Left lung (tissue), 10 donors: ENCODE results near the gene SYNE3. TPM values are rescaled to one million over a fixed set of nuclear protein-coding genes. Genes with fewer than 3 reads are reported as not detected.

Experiments
- ATAC-seq: fragments of 200-7000 bp; cut with Tn5 transposase; one replicate; pipeline ENCODE4 v1.9.1; 2020; ENCODE audit warnings: moderate library complexity
- DNase-seq, 4 donors: peaks; one replicate each; pipeline ENCODE4 v3.0.0-alpha.2; 2013 to 2020
- H3K27ac ChIP-seq, 2 donors: fragments of 200-600 bp; sonication (generic) in 1 of 2; one replicate each; pipeline versions ENCODE4 v1.5.0 to v1.8.0; 2020 to 2021
- H3K27me3 ChIP-seq, 2 donors: fragments of 200-600 bp; sonication (generic) in 1 of 2; one replicate each; pipeline versions ENCODE4 v1.5.0 to v1.8.0; 2020 to 2021
- H3K36me3 ChIP-seq, 2 donors: fragments of 200-600 bp; sonication (generic) in 1 of 2; one replicate each; pipeline versions ENCODE4 v1.5.0 to v1.8.0; 2020 to 2021
- H3K4me1 ChIP-seq, 2 donors: fragments of 200-600 bp; one replicate each; pipeline ENCODE4 v1.8.0; 2021
- H3K4me3 ChIP-seq, 2 donors: fragments of 200-600 bp; sonication (generic) in 1 of 2; one replicate each; pipeline versions ENCODE4 v1.5.0 to v1.8.0; 2020 to 2021; ENCODE audit warnings: mild to moderate bottlenecking in 1 of 2
- H3K9me3 ChIP-seq, 2 donors: fragments of 200-600 bp; sonication (generic) in 1 of 2; one replicate each; pipeline versions ENCODE4 v1.5.0 to v1.8.0; 2020 to 2021
- CTCF ChIP-seq, 2 donors: fragments of 200-600 bp; sonication (generic) in 1 of 2; IDR thresholded peaks; one replicate each; pipeline versions ENCODE4 v1.5.0 to v1.8.0; 2021; ENCODE audit warnings: antibody characterized with exemption in 2 of 2
- intact Hi-C, 2 donors: fragments of 100-400 bp; cut with DNase I; formaldehyde crosslinking; loops; one replicate each; pipeline versions ENCODE4 v1.11.2 to v1.14.2; 2022
- polyA plus RNA-seq, 6 donors: library from polyadenylated mRNA; unstranded; fragments of 120-200 nt; gene quantifications; one replicate each; pipeline ENCODE4 v1.2.1, GENCODE V29; 2013; ENCODE audit not compliant: insufficient read length in 6 of 6
- total RNA-seq, 2 donors: library from RNA; stranded (reverse); fragmentation: NEBNext Ultra II Directional; extraction: Animal tissue kit (Norgen Biotek cat#: 25700); gene quantifications; one replicate each; pipeline ENCODE4 v1.2.1, GENCODE V29; 2021
- donor health status: DM: no; HTN: yes; CAD: no.
- donor health status: DM: no; HTN: no; CAD: no.

The SYNE3 gene
- total and polyA plus RNA-seq, 8 donors, result 2.2 to 25.4 (median 3.1) TPM

- intact Hi-C loops, result loop anchor here (5.0 to 10.0 kb wide), 2 partner anchors 83 to 90 kb away; no protein-coding TSS in a partner anchor
- Histone ChIP-seq H3K36me3 (no peaks in the 10 kb centered on the region), H3K9me3 (no peaks in the 10 kb centered on the region), H3K4me1 (peaks cover 14 to 80% of the 10 kb centered on the region in 2 donors), H3K4me3 (no peak overlapping the region), H3K27ac (peak overlapping the region; percentile 35 to 69), H3K27me3 (no peaks in the 10 kb centered on the region)
- TF ChIP-seq CTCF (IDR thresholded peaks at IDR 0.05), result peak; percentile 68 to 76
- ATAC-seq (peak; percentile 60), DNase-seq (peak in 1 of 4 donors; percentile 50)
These were observed 11.0 kb upstream of the SYNE3 start for GRCh38 chr14:95527387-95528002.

- ATAC-seq, result peak; percentile 10
- no peak for DNase-seq
- H3K4me1 ChIP-seq, result peaks cover 11 to 80% of the 10 kb centered on the region in 2 donors
- TF ChIP-seq CTCF (IDR thresholded peaks at IDR 0.05), result no peak
- H3K4me3 ChIP-seq, result no peak overlapping the region
- H3K36me3 ChIP-seq, result no peaks in the 10 kb centered on the region
- peak overlapping the region; percentile 35 to 69 for H3K27ac ChIP-seq
- H3K27me3 ChIP-seq, result no peaks in the 10 kb centered on the region
- H3K9me3 ChIP-seq, result no peaks in the 10 kb centered on the region
- intact Hi-C loops, result loop anchor here (5.0 to 10.0 kb wide), 2 partner anchors 82 to 89 kb away; no protein-coding TSS in a partner anchor
These were observed 10.3 kb upstream of the SYNE3 start for GRCh38 chr14:95526483-95527386.

- Histone ChIP-seq H3K4me3 (no peak overlapping the region), H3K4me1 (peaks cover 11 to 80% of the 10 kb centered on the region in 2 donors), H3K27ac (peak overlapping the region in 1 of 2 donors; percentile 72), H3K9me3 (no peaks in the 10 kb centered on the region), H3K27me3 (no peaks in the 10 kb centered on the region), H3K36me3 (no peaks in the 10 kb centered on the region)
- TF ChIP-seq CTCF (IDR thresholded peaks at IDR 0.05), result no peak
- intact Hi-C loops, result loop anchor here (5.0 to 10.0 kb wide), 2 partner anchors 81 to 89 kb away; no protein-coding TSS in a partner anchor
- DNase-seq, result no peak
- ATAC-seq, result no peak
These were observed 9.5 kb upstream of the SYNE3 start for GRCh38 chr14:95525999-95526398.

GRCh38 chr14:95524706-95525512 lies 8.5 kb upstream of the SYNE3 start:
- no peaks in the 10 kb centered on the region for H3K27me3 ChIP-seq

More at GRCh38 chr14:95524706-95525512, 8.5 kb upstream of the SYNE3 start:
- Histone ChIP-seq H3K9me3 (no peaks in the 10 kb centered on the region), H3K4me1 (peaks cover 17 to 81% of the 10 kb centered on the region in 2 donors), H3K36me3 (no peaks in the 10 kb centered on the region), H3K4me3 (no peak overlapping the region), H3K27ac (peak overlapping the region in 1 of 2 donors; percentile 72)
- ATAC-seq (peak; percentile 5), DNase-seq (no peak)
- intact Hi-C loops, result loop anchor here (5.0 to 10.0 kb wide), 2 partner anchors 80 to 88 kb away; no protein-coding TSS in a partner anchor
- TF ChIP-seq CTCF (IDR thresholded peaks at IDR 0.05), result no peak
